ENCODE data around the gene CCDC137.
A peak's percentile ranks its signal among the peaks of the same experiment; 100 is the strongest.

Gene CCDC137

DNA sequence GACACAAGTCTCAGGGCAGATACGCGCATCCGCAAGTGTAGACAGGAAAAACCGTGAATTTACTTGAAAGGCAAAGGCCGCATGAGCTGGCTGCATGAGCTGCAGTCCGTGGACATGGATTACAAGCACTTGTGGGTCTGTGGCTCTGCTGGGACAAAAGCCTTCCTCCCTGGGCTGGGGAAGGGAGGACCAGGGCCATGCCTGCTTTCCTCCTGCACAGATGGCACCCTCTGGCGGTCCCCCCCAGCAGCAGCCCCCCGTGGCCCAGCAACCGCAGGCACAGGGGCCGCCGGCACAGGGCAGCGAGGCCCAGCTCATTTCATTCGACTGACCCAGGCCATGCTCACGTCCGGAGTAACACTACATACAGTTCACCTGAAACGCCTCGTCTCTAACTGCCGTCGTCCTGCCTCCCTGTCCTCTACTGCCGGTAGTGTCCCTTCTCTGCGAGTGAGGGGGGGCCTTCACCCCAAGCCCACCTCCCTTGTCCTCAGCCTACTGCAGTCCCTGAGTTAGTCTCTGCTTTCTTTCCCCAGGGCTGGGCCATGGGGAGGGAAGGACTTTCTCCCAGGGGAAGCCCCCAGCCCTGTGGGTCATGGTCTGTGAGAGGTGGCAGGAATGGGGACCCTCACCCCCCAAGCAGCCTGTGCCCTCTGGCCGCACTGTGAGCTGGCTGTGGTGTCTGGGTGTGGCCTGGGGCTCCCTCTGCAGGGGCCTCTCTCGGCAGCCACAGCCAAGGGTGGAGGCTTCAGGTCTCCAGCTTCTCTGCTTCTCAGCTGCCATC is 34.9 kb downstream of the CCDC137 start:
- no peaks in the 10 kb centered on the region for H3K27me3 ChIP-seq (ENCODE audit: insufficient read depth, poor library complexity, severe bottlenecking)
- peak overlapping the region; percentile 95 for H3K27ac ChIP-seq (replicated peaks)
- DNase-seq (ENCODE audit: low read depth in 1 of 2, low spot score in 1 of 2): peak in 1 of 2 experiments; percentile 63
- peak overlapping the region; percentile 84 for H3K4me3 ChIP-seq (replicated peaks; ENCODE audit: insufficient read depth, low read length)
- TF ChIP-seq, protein P1, sequence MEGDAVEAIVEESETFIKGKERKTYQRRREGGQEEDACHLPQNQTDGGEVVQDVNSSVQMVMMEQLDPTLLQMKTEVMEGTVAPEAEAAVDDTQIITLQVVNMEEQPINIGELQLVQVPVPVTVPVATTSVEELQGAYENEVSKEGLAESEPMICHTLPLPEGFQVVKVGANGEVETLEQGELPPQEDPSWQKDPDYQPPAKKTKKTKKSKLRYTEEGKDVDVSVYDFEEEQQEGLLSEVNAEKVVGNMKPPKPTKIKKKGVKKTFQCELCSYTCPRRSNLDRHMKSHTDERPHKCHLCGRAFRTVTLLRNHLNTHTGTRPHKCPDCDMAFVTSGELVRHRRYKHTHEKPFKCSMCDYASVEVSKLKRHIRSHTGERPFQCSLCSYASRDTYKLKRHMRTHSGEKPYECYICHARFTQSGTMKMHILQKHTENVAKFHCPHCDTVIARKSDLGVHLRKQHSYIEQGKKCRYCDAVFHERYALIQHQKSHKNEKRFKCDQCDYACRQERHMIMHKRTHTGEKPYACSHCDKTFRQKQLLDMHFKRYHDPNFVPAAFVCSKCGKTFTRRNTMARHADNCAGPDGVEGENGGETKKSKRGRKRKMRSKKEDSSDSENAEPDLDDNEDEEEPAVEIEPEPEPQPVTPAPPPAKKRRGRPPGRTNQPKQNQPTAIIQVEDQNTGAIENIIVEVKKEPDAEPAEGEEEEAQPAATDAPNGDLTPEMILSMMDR (IDR thresholded peaks at IDR 0.05; ENCODE audit: insufficient read depth, low read length): peak; percentile 4
- no peak for TF ChIP-seq SPI1 (IDR thresholded peaks at IDR 0.05; ENCODE audit: borderline replicate concordance, low read depth)

DNA sequence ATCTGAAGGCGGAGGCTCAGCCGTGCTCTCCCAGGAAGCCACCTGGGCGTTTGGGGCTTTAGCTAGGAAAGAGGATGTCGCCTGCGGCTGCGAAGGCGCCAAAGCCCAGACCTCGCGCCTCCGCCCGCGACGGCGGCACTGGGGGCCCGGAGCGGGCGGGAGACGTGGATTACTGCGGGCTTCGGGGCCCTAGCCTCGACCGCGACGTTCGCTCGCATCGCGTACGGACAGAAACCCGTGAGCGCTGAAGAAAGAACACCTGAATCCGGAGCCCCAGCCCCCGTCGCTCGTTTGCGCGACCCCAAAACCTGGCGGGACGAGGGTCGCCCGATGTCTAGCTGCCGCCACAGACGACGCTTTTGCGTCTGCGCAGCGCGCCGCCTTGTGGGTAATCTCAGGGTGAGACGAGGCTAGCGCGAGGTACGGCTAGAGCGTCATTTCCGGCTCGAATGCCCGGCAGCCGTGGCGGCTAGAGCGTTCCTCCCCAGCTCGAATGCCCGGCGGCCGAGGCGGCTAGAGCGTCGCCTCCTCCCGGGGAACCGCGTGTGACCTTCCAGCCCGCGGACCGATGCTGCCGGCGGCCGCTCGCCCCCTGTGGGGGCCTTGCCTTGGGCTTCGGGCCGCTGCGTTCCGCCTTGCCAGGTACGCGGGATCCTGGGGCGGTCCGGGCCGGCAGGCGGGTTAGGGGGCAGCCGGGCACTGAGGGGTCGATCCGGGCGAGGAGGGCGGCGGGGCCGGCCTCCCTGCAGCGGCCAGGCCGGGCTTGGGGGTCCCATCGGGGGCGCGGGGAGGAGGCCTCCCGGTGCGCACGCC is 36.6 kb downstream of the CCDC137 start, which contains the start of gene MRPL12:
Gene MRPL12 (plus strand): TSS at position 434 of the 813 bp plus-strand sequence. CDS start 135 bp downstream, at position 569.
- DNase-seq (ENCODE audit: low read depth in 1 of 2, low spot score in 1 of 2): peak; percentile 92 to 93
- H3K4me3 ChIP-seq (replicated peaks; ENCODE audit: insufficient read depth, low read length): peak within 1 kb of the TSS; percentile 84
- TF ChIP-seq POLR2AphosphoS5 (IDR thresholded peaks at IDR 0.05; ENCODE audit: low read depth) (peak; percentile 56), GABPA (IDR thresholded peaks at IDR 0.05; ENCODE audit: low read depth) (peak; percentile 78), SPI1 (IDR thresholded peaks at IDR 0.05; ENCODE audit: borderline replicate concordance, low read depth) (peak; percentile 21; the same call in 1 of the 2 replicates)
- TF ChIP-seq, protein P2, sequence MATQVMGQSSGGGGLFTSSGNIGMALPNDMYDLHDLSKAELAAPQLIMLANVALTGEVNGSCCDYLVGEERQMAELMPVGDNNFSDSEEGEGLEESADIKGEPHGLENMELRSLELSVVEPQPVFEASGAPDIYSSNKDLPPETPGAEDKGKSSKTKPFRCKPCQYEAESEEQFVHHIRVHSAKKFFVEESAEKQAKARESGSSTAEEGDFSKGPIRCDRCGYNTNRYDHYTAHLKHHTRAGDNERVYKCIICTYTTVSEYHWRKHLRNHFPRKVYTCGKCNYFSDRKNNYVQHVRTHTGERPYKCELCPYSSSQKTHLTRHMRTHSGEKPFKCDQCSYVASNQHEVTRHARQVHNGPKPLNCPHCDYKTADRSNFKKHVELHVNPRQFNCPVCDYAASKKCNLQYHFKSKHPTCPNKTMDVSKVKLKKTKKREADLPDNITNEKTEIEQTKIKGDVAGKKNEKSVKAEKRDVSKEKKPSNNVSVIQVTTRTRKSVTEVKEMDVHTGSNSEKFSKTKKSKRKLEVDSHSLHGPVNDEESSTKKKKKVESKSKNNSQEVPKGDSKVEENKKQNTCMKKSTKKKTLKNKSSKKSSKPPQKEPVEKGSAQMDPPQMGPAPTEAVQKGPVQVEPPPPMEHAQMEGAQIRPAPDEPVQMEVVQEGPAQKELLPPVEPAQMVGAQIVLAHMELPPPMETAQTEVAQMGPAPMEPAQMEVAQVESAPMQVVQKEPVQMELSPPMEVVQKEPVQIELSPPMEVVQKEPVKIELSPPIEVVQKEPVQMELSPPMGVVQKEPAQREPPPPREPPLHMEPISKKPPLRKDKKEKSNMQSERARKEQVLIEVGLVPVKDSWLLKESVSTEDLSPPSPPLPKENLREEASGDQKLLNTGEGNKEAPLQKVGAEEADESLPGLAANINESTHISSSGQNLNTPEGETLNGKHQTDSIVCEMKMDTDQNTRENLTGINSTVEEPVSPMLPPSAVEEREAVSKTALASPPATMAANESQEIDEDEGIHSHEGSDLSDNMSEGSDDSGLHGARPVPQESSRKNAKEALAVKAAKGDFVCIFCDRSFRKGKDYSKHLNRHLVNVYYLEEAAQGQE (IDR thresholded peaks at IDR 0.05; ENCODE audit: insufficient replicate concordance, low read depth): peak; percentile 43
- TF ChIP-seq, protein P1 (IDR thresholded peaks at IDR 0.05; ENCODE audit: insufficient read depth, low read length): no peak
- H3K27ac ChIP-seq (replicated peaks): peak within 1 kb of the TSS; percentile 95
- no peaks in the 10 kb centered on the region for H3K27me3 ChIP-seq (ENCODE audit: insufficient read depth, poor library complexity, severe bottlenecking)

DNA sequence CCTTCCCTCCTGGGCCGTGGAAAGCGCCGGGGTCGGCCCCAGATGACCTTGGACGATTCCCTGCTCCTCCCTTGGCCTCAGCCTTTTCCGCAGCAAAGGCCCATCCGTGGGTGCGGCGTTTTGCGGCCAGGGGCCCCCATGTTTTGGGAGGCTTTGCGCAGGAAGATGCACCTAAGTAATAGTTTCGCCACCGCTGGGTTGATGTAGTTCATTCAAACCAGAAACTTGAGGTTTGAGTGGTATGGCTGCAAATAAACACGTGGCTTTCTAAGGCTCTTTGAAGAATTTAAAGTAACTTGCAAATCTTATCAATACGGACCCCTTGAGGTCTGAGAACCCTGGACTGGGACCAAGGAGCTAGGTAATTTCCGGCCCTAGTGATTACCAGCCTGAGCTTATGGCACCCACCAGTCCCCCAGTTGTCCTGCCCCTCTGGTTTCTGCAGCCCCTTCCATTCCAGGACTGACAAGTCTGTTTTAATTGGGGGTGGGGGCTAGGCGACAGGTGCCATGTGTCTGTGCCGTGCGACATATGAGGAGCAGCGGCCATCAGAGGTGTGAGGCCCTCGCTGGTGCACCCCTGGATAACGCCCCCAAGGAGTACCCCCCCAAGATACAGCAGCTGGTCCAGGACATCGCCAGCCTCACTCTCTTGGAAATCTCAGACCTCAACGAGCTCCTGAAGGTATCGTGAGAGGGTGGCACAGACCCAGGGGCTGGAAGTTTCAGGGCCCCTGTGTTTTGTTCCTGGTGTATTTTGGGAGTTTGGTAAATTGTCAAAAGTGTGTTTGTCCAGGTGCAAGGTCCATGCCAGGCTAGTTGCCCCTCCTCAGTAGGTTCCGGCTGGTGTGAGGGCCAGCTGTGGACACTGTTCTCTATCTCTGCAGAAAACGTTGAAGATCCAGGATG is 37.5 kb downstream of the CCDC137 start:
- TF ChIP-seq POLR2AphosphoS5 (IDR thresholded peaks at IDR 0.05; ENCODE audit: low read depth) (peak; percentile 59; the same call in 1 of the 2 replicates), GABPA (IDR thresholded peaks at IDR 0.05; ENCODE audit: low read depth) (no peak)
- TF ChIP-seq, protein P2 (IDR thresholded peaks at IDR 0.05; ENCODE audit: insufficient replicate concordance, low read depth): no peak
- Histone ChIP-seq H3K27ac (replicated peaks) (peak overlapping the region; percentile 95), H3K27me3 (ENCODE audit: insufficient read depth, poor library complexity, severe bottlenecking) (no peaks in the 10 kb centered on the region), H3K4me3 (replicated peaks; ENCODE audit: insufficient read depth, low read length) (peak overlapping the region; percentile 84)
- no peak for DNase-seq (ENCODE audit: low read depth in 1 of 2, low spot score in 1 of 2)
